Thoracic aorta (tissue), 2 donors: Measurements from ENCODE around the gene ASIC3. TPM values are rescaled to one million over a fixed set of nuclear protein-coding genes. Genes with fewer than 3 reads are reported as not detected.
A peak's percentile ranks its signal among the peaks of the same experiment; 100 is the strongest.
"Not testable (repeated sequence)": the region's sequence is repeated elsewhere in the genome, so short reads cannot be mapped to it uniquely, and the experiment has no call there.

Source experiments
- ATAC-seq: fragments of 150-250 bp; one replicate; pipeline ENCODE4 v1.8.0; 2017; ENCODE audit warnings: low read depth; ENCODE audit not compliant: insufficient number of reproducible peaks, low FRiP score
- DNase-seq: peaks from one replicate; pipeline ENCODE4 v3.0.0-alpha.2; 2020; ENCODE audit warnings: low spot score
- H3K27ac ChIP-seq, 2 donors: fragments of 200-600 bp; sonication (generic); 1 replicate in 1 of 2; 2 replicates in 1 of 2; pipeline ENCODE4 v1.5.1; 2016; ENCODE audit warnings: mild to moderate bottlenecking in 2 of 2, moderate library complexity in 2 of 2
- H3K27me3 ChIP-seq: fragments of 200-600 bp; sonication (generic); replicated peaks from 2 replicates; pipeline ENCODE4 v1.6.0; 2016; ENCODE audit warnings: mild to moderate bottlenecking; ENCODE audit not compliant: insufficient read depth
- H3K36me3 ChIP-seq: fragments of 200-600 bp; sonication (generic); one replicate; pipeline ENCODE4 v1.5.1; 2016
- H3K4me1 ChIP-seq, 2 donors: fragments of 200-600 bp; sonication (generic); 1 replicate in 1 of 2; 2 replicates in 1 of 2; pipeline versions ENCODE4 v1.5.1 to v1.6.0; 2016; ENCODE audit warnings: low read depth in 2 of 2, mild to moderate bottlenecking in 1 of 2; ENCODE audit not compliant: control insufficient read depth in 1 of 2
- H3K4me3 ChIP-seq: fragments of 200-600 bp; sonication (generic); 2 replicates; pipeline ENCODE4 v1.5.1; 2016; ENCODE audit warnings: mild to moderate bottlenecking
- H3K9me3 ChIP-seq: fragments of 200-600 bp; sonication (generic); 2 replicates; pipeline ENCODE4 v1.5.1; 2016
- total RNA-seq, 2 donors: library from RNA; depleted of rRNA; stranded (reverse); fragments of >200 nt; gene quantifications; one replicate each; pipeline versions ENCODE4 v1.1.0 to v1.2.3, GENCODE V29; 2016
- TF ChIP-seq, protein P1 (sequence below): fragments of 200-600 bp; sonication (generic); IDR thresholded peaks from one replicate; pipeline ENCODE4 v1.5.1; 2019; ENCODE audit warnings: antibody characterized with exemption

ASIC3 gene
- total RNA-seq, 2 donors from 2014 or later, result 2.0 to 2.8 TPM

GRCh38 chr7:151008511-151009323, 39.6 kb upstream of the ASIC3 start:
- no peaks in the 10 kb centered on the region for H3K9me3 ChIP-seq
- no peak for ATAC-seq
- H3K27ac ChIP-seq, result no peak overlapping the region
- H3K27me3 ChIP-seq, result peaks cover 4% of the 10 kb centered on the region
- H3K36me3 ChIP-seq, result no peaks in the 10 kb centered on the region
- DNase-seq, result no peak
- peaks cover 3 to 9% of the 10 kb centered on the region in 2 donors for H3K4me1 ChIP-seq
- TF ChIP-seq, protein P1, sequence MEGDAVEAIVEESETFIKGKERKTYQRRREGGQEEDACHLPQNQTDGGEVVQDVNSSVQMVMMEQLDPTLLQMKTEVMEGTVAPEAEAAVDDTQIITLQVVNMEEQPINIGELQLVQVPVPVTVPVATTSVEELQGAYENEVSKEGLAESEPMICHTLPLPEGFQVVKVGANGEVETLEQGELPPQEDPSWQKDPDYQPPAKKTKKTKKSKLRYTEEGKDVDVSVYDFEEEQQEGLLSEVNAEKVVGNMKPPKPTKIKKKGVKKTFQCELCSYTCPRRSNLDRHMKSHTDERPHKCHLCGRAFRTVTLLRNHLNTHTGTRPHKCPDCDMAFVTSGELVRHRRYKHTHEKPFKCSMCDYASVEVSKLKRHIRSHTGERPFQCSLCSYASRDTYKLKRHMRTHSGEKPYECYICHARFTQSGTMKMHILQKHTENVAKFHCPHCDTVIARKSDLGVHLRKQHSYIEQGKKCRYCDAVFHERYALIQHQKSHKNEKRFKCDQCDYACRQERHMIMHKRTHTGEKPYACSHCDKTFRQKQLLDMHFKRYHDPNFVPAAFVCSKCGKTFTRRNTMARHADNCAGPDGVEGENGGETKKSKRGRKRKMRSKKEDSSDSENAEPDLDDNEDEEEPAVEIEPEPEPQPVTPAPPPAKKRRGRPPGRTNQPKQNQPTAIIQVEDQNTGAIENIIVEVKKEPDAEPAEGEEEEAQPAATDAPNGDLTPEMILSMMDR, result peak; percentile 54
- H3K4me3 ChIP-seq, result peak overlapping the region; percentile 22

- H3K36me3 ChIP-seq, result no peaks in the 10 kb centered on the region
- TF ChIP-seq, protein P1, result no peak
- H3K27ac ChIP-seq, result no peak overlapping the region
- H3K4me1 ChIP-seq, result peaks cover 9 to 15% of the 10 kb centered on the region in 2 donors
- DNase-seq (no peak), ATAC-seq (no peak)
- peaks cover 4% of the 10 kb centered on the region for H3K27me3 ChIP-seq
- H3K9me3 ChIP-seq, result no peaks in the 10 kb centered on the region
- H3K4me3 ChIP-seq, result no peak overlapping the region
Observed at GRCh38 chr7:151009327-151010036, 38.8 kb upstream of the ASIC3 start.

DNA sequence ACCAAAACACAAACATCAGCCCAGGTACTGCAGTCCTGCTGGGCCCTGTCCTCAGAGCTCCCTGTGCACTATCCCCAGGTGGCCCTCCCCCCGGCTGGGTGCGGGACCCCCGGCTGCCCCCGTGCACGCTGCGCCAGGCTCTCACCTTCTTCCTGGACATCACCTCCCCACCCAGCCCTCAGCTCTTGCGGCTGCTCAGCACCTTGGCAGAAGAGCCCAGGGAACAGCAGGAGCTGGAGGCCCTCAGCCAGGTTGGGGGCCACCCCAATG, 38.4 kb upstream of the ASIC3 start:
- H3K9me3 ChIP-seq, result no peaks in the 10 kb centered on the region
- peaks cover 4% of the 10 kb centered on the region for H3K27me3 ChIP-seq
- DNase-seq (no peak), ATAC-seq (no peak)
- H3K4me3 ChIP-seq, result no peak overlapping the region
- peaks cover 9 to 15% of the 10 kb centered on the region in 2 donors for H3K4me1 ChIP-seq
- no peak overlapping the region for H3K27ac ChIP-seq
- TF ChIP-seq, protein P1, result no peak
- H3K36me3 ChIP-seq, result no peaks in the 10 kb centered on the region

DNA sequence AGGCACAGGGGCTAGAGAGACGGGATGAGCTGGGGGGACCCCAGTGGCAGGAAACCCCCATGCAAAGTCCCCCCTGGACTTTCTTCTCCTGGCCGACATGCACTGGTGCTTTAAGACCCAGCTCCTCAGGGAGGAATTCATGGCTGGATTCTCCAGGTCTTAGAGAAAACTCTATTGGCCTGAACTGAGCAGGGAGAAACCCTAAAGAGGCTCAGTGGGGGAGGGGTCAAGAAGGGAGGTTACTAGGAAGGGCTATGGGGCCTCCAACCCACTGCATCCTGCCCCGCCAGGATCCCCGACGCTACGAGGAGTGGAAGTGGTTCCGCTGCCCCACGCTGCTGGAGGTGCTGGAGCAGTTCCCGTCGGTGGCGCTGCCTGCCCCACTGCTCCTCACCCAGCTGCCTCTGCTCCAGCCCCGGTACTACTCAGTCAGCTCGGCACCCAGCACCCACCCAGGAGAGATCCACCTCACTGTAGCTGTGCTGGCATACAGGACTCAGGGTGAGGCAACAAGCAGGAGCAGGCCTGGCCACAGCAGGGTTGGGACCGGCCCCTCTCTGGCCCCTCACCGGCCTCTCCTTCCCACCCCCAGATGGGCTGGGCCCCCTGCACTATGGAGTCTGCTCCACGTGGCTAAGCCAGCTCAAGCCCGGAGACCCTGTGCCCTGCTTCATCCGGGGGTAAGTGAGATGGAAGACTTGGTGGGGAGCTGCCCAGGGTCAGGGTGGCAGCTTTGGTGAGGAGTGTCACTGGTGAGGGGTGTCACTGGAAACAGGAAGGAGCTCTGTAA, 37.8 kb upstream of the ASIC3 start:
- H3K27ac ChIP-seq, result no peak overlapping the region
- H3K27me3 ChIP-seq, result peaks cover 4% of the 10 kb centered on the region
- no peak overlapping the region for H3K4me3 ChIP-seq
- peaks cover 9 to 15% of the 10 kb centered on the region in 2 donors for H3K4me1 ChIP-seq
- TF ChIP-seq, protein P1, result no peak
- ATAC-seq (no peak), DNase-seq (no peak)
- H3K36me3 ChIP-seq, result no peaks in the 10 kb centered on the region
- no peaks in the 10 kb centered on the region for H3K9me3 ChIP-seq

GRCh38 chr7:151011097-151011409, 37.3 kb upstream of the ASIC3 start:
- no peak overlapping the region for H3K27ac ChIP-seq
- no peak for ATAC-seq
- H3K4me3 ChIP-seq, result no peak overlapping the region
- no peaks in the 10 kb centered on the region for H3K36me3 ChIP-seq
- peaks cover 4% of the 10 kb centered on the region for H3K27me3 ChIP-seq
- TF ChIP-seq, protein P1, result no peak
- peaks cover 9 to 15% of the 10 kb centered on the region in 2 donors for H3K4me1 ChIP-seq
- no peaks in the 10 kb centered on the region for H3K9me3 ChIP-seq
- no peak for DNase-seq

GRCh38 chr7:151011616-151012015, 36.7 kb upstream of the ASIC3 start:
- H3K4me3 ChIP-seq, H3K36me3 ChIP-seq, H3K27me3 ChIP-seq, H3K9me3 ChIP-seq, ATAC-seq, DNase-seq, H3K27ac ChIP-seq: not testable (repeated sequence)
- peaks cover 9 to 15% of the 10 kb centered on the region in 2 donors for H3K4me1 ChIP-seq
